ENCODE data around the gene GNA15. TPM values are rescaled to one million over a fixed set of nuclear protein-coding genes. Genes with fewer than 3 reads are reported as not detected.

The GNA15 gene
- total RNA-seq, 2 donors from 2014 or later: 13.0 to 14.0 TPM

GRCh38 chr19:3120611-3121276 is 15.1 kb upstream of the GNA15 start:
- Histone ChIP-seq H3K4me1 (ENCODE audit: control insufficient read depth in 1 of 2, low read depth in 2 of 2) (no peaks in the 10 kb centered on the region), H3K4me3 (no peak overlapping the region), H3K27me3 (replicated peaks; ENCODE audit: insufficient read depth) (no peaks in the 10 kb centered on the region), H3K36me3 (peaks cover 25% of the 10 kb centered on the region), H3K27ac (no peak overlapping the region), H3K9me3 (no peaks in the 10 kb centered on the region)
- ATAC-seq (ENCODE audit: insufficient number of reproducible peaks, low FRiP score, low read depth) (no peak), DNase-seq (ENCODE audit: low spot score) (no peak)
- TF ChIP-seq CTCF (IDR thresholded peaks at IDR 0.05): no peak

GRCh38 chr19:3121396-3121795 is 14.4 kb upstream of the GNA15 start:
- no peak for DNase-seq (ENCODE audit: low spot score)
- Histone ChIP-seq H3K4me1 (ENCODE audit: control insufficient read depth in 1 of 2, low read depth in 2 of 2) (no peaks in the 10 kb centered on the region), H3K4me3 (no peak overlapping the region), H3K36me3 (peaks cover 25% of the 10 kb centered on the region), H3K27me3 (replicated peaks; ENCODE audit: insufficient read depth) (no peaks in the 10 kb centered on the region), H3K9me3 (no peaks in the 10 kb centered on the region), H3K27ac (no peak overlapping the region)
- ATAC-seq (ENCODE audit: insufficient number of reproducible peaks, low FRiP score, low read depth): no peak
- TF ChIP-seq CTCF (IDR thresholded peaks at IDR 0.05): no peak

GRCh38 chr19:3121821-3122511 is 13.9 kb upstream of the GNA15 start:
- Histone ChIP-seq H3K27me3 (replicated peaks; ENCODE audit: insufficient read depth) (no peaks in the 10 kb centered on the region), H3K4me1 (ENCODE audit: control insufficient read depth in 1 of 2, low read depth in 2 of 2) (no peaks in the 10 kb centered on the region), H3K9me3 (no peaks in the 10 kb centered on the region), H3K36me3 (peaks cover 21% of the 10 kb centered on the region), H3K4me3 (no peak overlapping the region), H3K27ac (no peak overlapping the region)
- no peak for TF ChIP-seq CTCF (IDR thresholded peaks at IDR 0.05)
- DNase-seq (ENCODE audit: low spot score) (no peak), ATAC-seq (ENCODE audit: insufficient number of reproducible peaks, low FRiP score, low read depth) (no peak)

GRCh38 chr19:3122512-3122870 is 13.3 kb upstream of the GNA15 start:
- no peak for ATAC-seq (ENCODE audit: insufficient number of reproducible peaks, low FRiP score, low read depth)

More at GRCh38 chr19:3122512-3122870, 13.3 kb upstream of the GNA15 start:
- H3K27ac ChIP-seq: no peak overlapping the region
- H3K4me3 ChIP-seq: no peak overlapping the region
- no peak for TF ChIP-seq CTCF (IDR thresholded peaks at IDR 0.05)
- peaks cover 21% of the 10 kb centered on the region for H3K36me3 ChIP-seq
- DNase-seq (ENCODE audit: low spot score): no peak
- H3K9me3 ChIP-seq: no peaks in the 10 kb centered on the region
- H3K27me3 ChIP-seq (replicated peaks; ENCODE audit: insufficient read depth): no peaks in the 10 kb centered on the region
- no peaks in the 10 kb centered on the region for H3K4me1 ChIP-seq (ENCODE audit: control insufficient read depth in 1 of 2, low read depth in 2 of 2)
